CD4-positive, alpha-beta memory T cell (primary cell): ENCODE data around the gene ATG13. TPM values are rescaled to one million over a fixed set of nuclear protein-coding genes. Genes with fewer than 3 reads are reported as not detected.

Experiments used
- CTCF ChIA-PET: fragments of 350-600 bp; sonication (Branson Sonifier 250); formaldehyde crosslinking; loops from one replicate; lab custom pipeline; 2021; ENCODE audit warnings: inconsistent platforms; ENCODE audit not compliant: partially characterized antibody; lab: Charles Lee
- POLR2A ChIA-PET: fragments of 350-600 bp; sonication (Branson Sonifier 250); formaldehyde crosslinking; loops from one replicate; lab custom pipeline; 2021; ENCODE audit not compliant: partially characterized antibody; lab: Charles Lee
- DNase-seq, 5 donors: peaks; one replicate each; pipeline versions ENCODE4 v3.0.0 to v3.0.0-alpha.2; 2020 to 2022; ENCODE audit warnings: mixed read lengths in 1 of 5
- H3K27ac ChIP-seq: one replicate; pipeline ENCODE4 v1.7.0; 2013; ENCODE audit warnings: low read depth, low read length
- H3K27me3 ChIP-seq: 2 replicates; pipeline ENCODE4 v1.7.0; 2013; ENCODE audit warnings: mild to moderate bottlenecking, low read length, moderate library complexity; ENCODE audit not compliant: insufficient read depth
- H3K36me3 ChIP-seq: 2 replicates; pipeline ENCODE4 v1.7.0; 2013; ENCODE audit warnings: mild to moderate bottlenecking, low read length, moderate library complexity; ENCODE audit not compliant: insufficient read depth
- H3K4me1 ChIP-seq: 2 replicates; pipeline ENCODE4 v1.7.0; 2013; ENCODE audit warnings: mild to moderate bottlenecking, low read length, moderate library complexity; ENCODE audit not compliant: insufficient read depth
- H3K4me3 ChIP-seq, 2 donors: one replicate each; pipeline ENCODE4 v1.7.0; 2013; ENCODE audit warnings: low read length in 2 of 2, mild to moderate bottlenecking in 1 of 2
- H3K9me3 ChIP-seq, 2 donors: one replicate each; pipeline ENCODE4 v1.7.0; 2013; ENCODE audit warnings: low read length in 2 of 2, control low read depth in 1 of 2; ENCODE audit not compliant: control insufficient read depth in 1 of 2
- H3K27ac Mint-ChIP-seq, 7 donors: one replicate each; pipeline ENCODE4 v1.8.0; 2020 to 2021; ENCODE audit warnings: mixed read lengths in 7 of 7, mild to moderate bottlenecking in 6 of 7, inconsistent platforms in 3 of 7, moderate library complexity in 3 of 7
- H3K27me3 Mint-ChIP-seq, 2 donors: one replicate each; pipeline ENCODE4 v1.8.0; 2020 to 2021; ENCODE audit warnings: mixed read lengths in 2 of 2
- H3K36me3 Mint-ChIP-seq, 2 donors: one replicate each; pipeline ENCODE4 v1.8.0; 2020 to 2021; ENCODE audit warnings: mixed read lengths in 2 of 2, inconsistent platforms in 1 of 2, mild to moderate bottlenecking in 1 of 2
- H3K4me1 Mint-ChIP-seq, 4 donors: one replicate each; pipeline ENCODE4 v1.8.0; 2020 to 2021; ENCODE audit warnings: mixed read lengths in 4 of 4, mild to moderate bottlenecking in 1 of 4
- H3K4me3 Mint-ChIP-seq, 8 donors: one replicate each; pipeline ENCODE4 v1.8.0; 2020 to 2021; ENCODE audit warnings: mixed read lengths in 8 of 8, mild to moderate bottlenecking in 7 of 8, moderate library complexity in 6 of 8, inconsistent platforms in 3 of 8
- H3K9me3 Mint-ChIP-seq, 8 donors: one replicate each; pipeline ENCODE4 v1.8.0; 2020 to 2021; ENCODE audit warnings: mixed read lengths in 8 of 8, mild to moderate bottlenecking in 5 of 8, inconsistent platforms in 3 of 8, moderate library complexity in 1 of 8
- intact Hi-C: fragments of 100-400 bp; cut with micrococcal nuclease; formaldehyde crosslinking; loops from one replicate; pipeline ENCODE4 v1.15.1; 2023
- polyA plus RNA-seq, 2 donors: library from polyadenylated mRNA; unstranded; fragments of 300-500 nt; fragmentation: Illumina TruSeq; gene quantifications; one replicate each; pipeline ENCODE4 v1.2.3, GENCODE V29; 2021
- total RNA-seq, 2 experiments: library from RNA; stranded (reverse); gene quantifications; one replicate each; pipeline ENCODE4 v1.2.3, GENCODE V29; 2021

ATG13 gene
- total and polyA plus RNA-seq, 4 experiments from 2014 or later: 64.2 to 96.2 (median 76.0) TPM

DNA sequence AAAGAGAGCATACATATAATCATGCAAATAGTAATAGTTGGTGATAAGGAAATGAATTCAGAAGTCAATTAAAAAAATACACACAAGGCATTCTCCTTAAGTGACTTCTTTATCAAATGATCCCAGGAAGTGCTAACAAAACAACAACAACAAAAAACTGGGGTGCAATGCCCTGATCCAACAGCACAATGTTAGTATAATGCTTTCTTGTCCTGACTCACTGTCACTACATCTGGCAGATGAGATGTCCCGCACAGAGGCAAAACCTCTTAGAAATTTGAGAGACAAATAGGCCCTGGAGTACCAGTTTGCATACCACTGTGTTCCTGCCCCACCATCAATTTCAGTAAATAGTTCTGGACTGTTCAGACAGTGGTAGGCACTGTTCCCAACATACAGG lies 12.6 kb upstream of the ATG13 start:
- H3K4me1 ChIP-seq: no peaks in the 10 kb centered on the region
- H3K36me3 ChIP-seq: no peaks in the 10 kb centered on the region
- CTCF ChIA-PET: no interaction called here
- POLR2A ChIA-PET: no interaction called here
- no peak for DNase-seq
- no peak overlapping the region for H3K27ac Mint-ChIP-seq
- no peak overlapping the region for H3K27ac ChIP-seq
- no peak overlapping the region for H3K4me3 ChIP-seq
- H3K9me3 Mint-ChIP-seq: peaks cover 0 to 4% (median 0%) of the 10 kb centered on the region in 8 donors
- H3K36me3 Mint-ChIP-seq: peaks cover 0 to 4% of the 10 kb centered on the region in 2 donors
- intact Hi-C loops: no loop called here
- no peak overlapping the region for H3K4me3 Mint-ChIP-seq
- H3K27me3 Mint-ChIP-seq: no peaks in the 10 kb centered on the region
- peaks cover 2 to 6% (median 4%) of the 10 kb centered on the region in 4 donors for H3K4me1 Mint-ChIP-seq
- H3K27me3 ChIP-seq: no peaks in the 10 kb centered on the region
- H3K9me3 ChIP-seq: no peaks in the 10 kb centered on the region

DNA sequence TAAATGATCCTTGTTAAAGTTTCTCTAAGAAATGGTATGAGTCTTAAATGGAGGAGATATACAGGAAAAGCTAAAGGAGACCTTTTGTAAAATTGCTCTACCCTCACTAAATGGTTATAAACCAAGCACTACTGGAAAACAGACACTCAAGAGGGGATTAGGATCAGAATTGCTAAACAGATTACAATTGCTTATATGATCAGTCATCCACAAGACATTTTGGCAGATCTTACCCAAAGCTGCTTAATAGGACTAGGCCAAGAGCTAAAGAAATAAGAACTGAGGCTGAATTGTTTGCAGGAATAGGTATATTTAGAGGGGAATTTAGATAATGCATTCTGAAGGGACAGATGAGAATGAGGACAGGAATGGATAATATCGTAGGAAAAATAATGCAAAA lies 9.8 kb upstream of the ATG13 start:
- no peak for DNase-seq
- intact Hi-C loops: no loop called here
- ChIA-PET CTCF (interaction anchor here (1.3 to 3.5 kb wide), 2 partner anchors 9 to 37 kb away, joined by 3 to 15 read pairs; partner anchors contain the start of genes ATG13 and HARBI1), POLR2A (interaction anchor here (1.0 kb wide), 1 partner anchor 14 kb away, joined by 3 read pairs; the partner anchor contains the start of gene AMBRA1)
- H3K36me3 ChIP-seq: no peaks in the 10 kb centered on the region
- Mint-ChIP-seq H3K27me3 (no peaks in the 10 kb centered on the region), H3K4me3 (peak overlapping the region in 1 of 8 donors; percentile 0), H3K36me3 (peaks cover 0 to 3% of the 10 kb centered on the region in 2 donors), H3K27ac (peak overlapping the region in 1 of 7 donors; percentile 4), H3K4me1 (peaks cover 2 to 11% (median 5%) of the 10 kb centered on the region in 4 donors), H3K9me3 (peaks cover 0 to 4% (median 0%) of the 10 kb centered on the region in 8 donors)
- H3K27me3 ChIP-seq: no peaks in the 10 kb centered on the region
- H3K9me3 ChIP-seq: no peaks in the 10 kb centered on the region
- H3K4me3 ChIP-seq: no peak overlapping the region
- peaks cover 12% of the 10 kb centered on the region for H3K4me1 ChIP-seq
- H3K27ac ChIP-seq: no peak overlapping the region

DNA sequence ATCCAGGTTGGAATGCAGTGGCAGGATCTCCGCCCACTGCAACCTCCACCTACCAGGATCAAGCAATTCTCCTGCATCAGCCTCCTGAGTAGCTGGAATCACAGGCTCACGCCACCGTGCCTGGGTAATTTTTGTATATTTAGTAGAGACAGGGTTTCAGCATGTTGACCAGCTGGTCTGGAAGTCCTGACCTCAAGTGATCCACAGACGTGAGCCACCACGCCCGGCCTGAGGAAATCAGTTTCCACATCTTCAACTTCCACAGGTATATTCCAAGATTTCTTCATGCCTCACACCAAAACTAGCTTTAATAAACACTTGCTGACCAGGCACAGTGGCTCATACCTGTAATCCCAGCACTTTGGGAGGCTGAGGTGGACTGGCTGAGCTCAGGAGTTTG lies 8.0 kb upstream of the ATG13 start:
- Mint-ChIP-seq H3K4me3 (no peak overlapping the region), H3K9me3 (no peaks in the 10 kb centered on the region), H3K36me3 (no peaks in the 10 kb centered on the region), H3K4me1 (peaks cover 2 to 11% (median 5%) of the 10 kb centered on the region in 4 donors), H3K27ac (no peak overlapping the region), H3K27me3 (no peaks in the 10 kb centered on the region)
- intact Hi-C loops: no loop called here
- H3K27ac ChIP-seq: no peak overlapping the region
- ChIA-PET CTCF (interaction anchor here (0.5 to 1.0 kb wide), 2 partner anchors 28 to 119 kb away, joined by 3 read pairs; no protein-coding TSS in a partner anchor), POLR2A (no interaction called here)
- no peaks in the 10 kb centered on the region for H3K9me3 ChIP-seq
- H3K4me1 ChIP-seq: peaks cover 12% of the 10 kb centered on the region
- no peak for DNase-seq
- H3K4me3 ChIP-seq: no peak overlapping the region
- no peaks in the 10 kb centered on the region for H3K36me3 ChIP-seq
- H3K27me3 ChIP-seq: no peaks in the 10 kb centered on the region

GRCh38 chr11:46611526-46612304 lies 5.6 kb upstream of the ATG13 start:
- H3K4me3 Mint-ChIP-seq: no peak overlapping the region
- DNase-seq: no peak
- no peaks in the 10 kb centered on the region for H3K9me3 ChIP-seq
- peaks cover 6 to 22% (median 16%) of the 10 kb centered on the region in 4 donors for H3K4me1 Mint-ChIP-seq
- no peak overlapping the region for H3K27ac Mint-ChIP-seq
- no peaks in the 10 kb centered on the region for H3K27me3 ChIP-seq
- H3K27ac ChIP-seq: no peak overlapping the region
- no peaks in the 10 kb centered on the region for H3K27me3 Mint-ChIP-seq
- CTCF ChIA-PET: interaction anchor here (0.8 kb wide), 1 partner anchor 58 kb away, joined by 3 read pairs; no protein-coding TSS in a partner anchor
- POLR2A ChIA-PET: interaction anchor here (1.6 kb wide), 1 partner anchor 18 kb away, joined by 5 read pairs; the partner anchor contains the start of gene AMBRA1
- H3K4me3 ChIP-seq: no peak overlapping the region
- H3K9me3 Mint-ChIP-seq: no peaks in the 10 kb centered on the region
- intact Hi-C loops: no loop called here
- H3K36me3 Mint-ChIP-seq: peaks cover 0 to 5% of the 10 kb centered on the region in 2 donors
- H3K4me1 ChIP-seq: peaks cover 25% of the 10 kb centered on the region
- H3K36me3 ChIP-seq: no peaks in the 10 kb centered on the region

- Histone ChIP-seq H3K4me3 (no peak overlapping the region), H3K9me3 (no peaks in the 10 kb centered on the region), H3K4me1 (peaks cover 26% of the 10 kb centered on the region), H3K27me3 (no peaks in the 10 kb centered on the region), H3K36me3 (no peaks in the 10 kb centered on the region), H3K27ac (no peak overlapping the region)
- ChIA-PET POLR2A (interaction anchor here (1.0 kb wide), 1 partner anchor 18 kb away, joined by 3 read pairs; the partner anchor contains the start of gene AMBRA1), CTCF (interaction anchor here (0.6 to 0.8 kb wide), 3 partner anchors 17 to 964 kb away, joined by 3 read pairs; no protein-coding TSS in a partner anchor)
- H3K9me3 Mint-ChIP-seq: no peaks in the 10 kb centered on the region
- no peak for DNase-seq
- H3K4me1 Mint-ChIP-seq: peaks cover 6 to 28% (median 18%) of the 10 kb centered on the region in 4 donors
- H3K27me3 Mint-ChIP-seq: no peaks in the 10 kb centered on the region
- intact Hi-C loops: no loop called here
- H3K4me3 Mint-ChIP-seq: no peak overlapping the region
- peaks cover 0 to 8% of the 10 kb centered on the region in 2 donors for H3K36me3 Mint-ChIP-seq
- H3K27ac Mint-ChIP-seq: no peak overlapping the region
Measured at GRCh38 chr11:46612326-46612725, 5.0 kb upstream of the ATG13 start.

GRCh38 chr11:46615756-46616155 lies 1.6 kb upstream of the ATG13 start:
- no peak overlapping the region for H3K27ac ChIP-seq
- H3K4me1 ChIP-seq: peaks cover 51% of the 10 kb centered on the region
- Mint-ChIP-seq H3K4me1 (peaks cover 17 to 49% (median 33%) of the 10 kb centered on the region in 4 donors), H3K36me3 (peaks cover 0 to 25% of the 10 kb centered on the region in 2 donors), H3K27me3 (no peaks in the 10 kb centered on the region), H3K27ac (peak overlapping the region in 2 of 7 donors; percentile 36 to 98), H3K4me3 (peak overlapping the region in 5 of 8 donors; percentile 10 to 99 (median 32)), H3K9me3 (no peaks in the 10 kb centered on the region)
- DNase-seq: no peak
- no peaks in the 10 kb centered on the region for H3K36me3 ChIP-seq
- no peak overlapping the region for H3K4me3 ChIP-seq
- no peaks in the 10 kb centered on the region for H3K9me3 ChIP-seq
- H3K27me3 ChIP-seq: no peaks in the 10 kb centered on the region
- intact Hi-C loops: loop anchor here (2.0 to 5.0 kb wide), 3 partner anchors 55 to 228 kb away; no protein-coding TSS in a partner anchor
- ChIA-PET POLR2A (interaction anchor here (2.1 to 4.0 kb wide), 2 partner anchors 22 to 85 kb away, joined by 8 to 27 read pairs; partner anchors contain the start of genes AMBRA1, ARHGAP1 and ZNF408), CTCF (interaction anchor here (2.6 kb wide), 1 partner anchor 9 kb away, joined by 15 read pairs; no protein-coding TSS in a partner anchor)
